Endothelial cell of umbilical vein (primary cell): Measurements from ENCODE around the gene PRDM1. TPM values are rescaled to one million over a fixed set of nuclear protein-coding genes. Genes with fewer than 3 reads are reported as not detected.

ENCODE experiments used
- BruUV-seq: library from RNA; stranded (reverse); fragments of 400-500 nt; replicated peaks from 2 replicates; lab custom pipeline; 2021; lab: Mats Ljungman, UMichigan
- CTCF ChIA-PET: fragments of 300-600, 350-600 bp; sonication (Branson Sonifier 250); formaldehyde crosslinking; loops from one replicate; lab custom pipeline; 2021; ENCODE audit warnings: antibody characterized with exemption, inconsistent platforms; lab: Charles Lee
- POLR2A ChIA-PET: fragments of 300-600, 350-600 bp; sonication (Branson Sonifier 250); formaldehyde crosslinking; loops from one replicate; lab custom pipeline; 2021; ENCODE audit warnings: antibody characterized with exemption, inconsistent platforms; lab: Charles Lee
- DNase-seq: peaks from one replicate; pipeline ENCODE4 v3.0.0-alpha.2; 2011; ENCODE audit warnings: low read depth, low spot score
- FAIRE-seq: peaks from 2 replicates; lab custom pipeline; 2011; peaks lifted over from hg19 to GRCh38; lab: Jason Lieb, UNC
- H2AFZ ChIP-seq: 2 replicates; pipeline ENCODE4 v1.6.0; 2012; ENCODE audit warnings: low read depth, low read length, control low read depth, inconsistent platforms
- H3K27ac ChIP-seq: 2 replicates; pipeline ENCODE4 v1.5.1; 2011; ENCODE audit warnings: low read depth, mild to moderate bottlenecking, control low read depth, low read length, moderate library complexity; ENCODE audit not compliant: insufficient read depth
- H3K27me3 ChIP-seq, 2 experiments: 2 replicates each; pipeline versions ENCODE4 v1.6.0 to v1.6.1; 2011; ENCODE audit warnings: low read length in 2 of 2, mixed read lengths in 1 of 2; ENCODE audit not compliant: control insufficient read depth in 2 of 2, insufficient read depth in 2 of 2
- H3K36me3 ChIP-seq, 2 experiments: 2 replicates in 1 of 2; 3 replicates in 1 of 2; pipeline ENCODE4 v1.5.1; 2011; ENCODE audit warnings: low read length in 2 of 2, mild to moderate bottlenecking in 1 of 2, moderate library complexity in 1 of 2; ENCODE audit not compliant: control insufficient read depth in 2 of 2, insufficient read depth in 2 of 2; ENCODE audit errors: extremely low read depth in 1 of 2
- H3K4me1 ChIP-seq: 3 replicates; pipeline ENCODE4 v1.5.1; 2011; ENCODE audit warnings: mild to moderate bottlenecking, low read length; ENCODE audit not compliant: control insufficient read depth, insufficient read depth; ENCODE audit errors: extremely low read depth
- H3K4me2 ChIP-seq: 2 replicates; pipeline ENCODE4 v1.6.1; 2011; ENCODE audit warnings: low read length, control low read depth, mixed read lengths; ENCODE audit not compliant: insufficient read depth
- H3K4me3 ChIP-seq, 3 experiments: fragments of 200-600 bp in 1 of 3; sonication (generic), shearing (Covaris generic) in 1 of 3; replicated peaks in 1 of 3; 2 replicates each; pipeline ENCODE4 v1.5.1; 2011 to 2016; ENCODE audit warnings: control low read depth in 3 of 3, low read length in 3 of 3, mild to moderate bottlenecking in 2 of 3, inconsistent platforms in 1 of 3, low read depth in 1 of 3, moderate library complexity in 1 of 3; ENCODE audit not compliant: insufficient read depth in 1 of 3
- H3K79me2 ChIP-seq: 2 replicates; pipeline ENCODE4 v1.6.0; 2012; ENCODE audit warnings: low read length, inconsistent platforms; ENCODE audit not compliant: control insufficient read depth, insufficient read depth
- H3K9ac ChIP-seq: replicated peaks from 2 replicates; pipeline ENCODE3; 2011; ENCODE audit warnings: low read length, control low read depth; ENCODE audit not compliant: insufficient read depth; ENCODE audit errors: extremely low read depth
- H3K9me1 ChIP-seq: replicated peaks from 3 replicates; pipeline ENCODE4 v1.6.0; 2011; ENCODE audit warnings: mild to moderate bottlenecking, low read length; ENCODE audit not compliant: control insufficient read depth, insufficient read depth; ENCODE audit errors: extremely low read depth
- H3K9me3 ChIP-seq: replicated peaks from 2 replicates; pipeline ENCODE4 v1.5.1; 2012; ENCODE audit warnings: low read length, inconsistent platforms; ENCODE audit not compliant: control insufficient read depth, insufficient read depth
- H4K20me1 ChIP-seq: replicated peaks from 2 replicates; pipeline ENCODE3; 2011; ENCODE audit warnings: mild to moderate bottlenecking, low read length; ENCODE audit not compliant: control insufficient read depth, insufficient read depth; ENCODE audit errors: extremely low read depth
- EZH2 ChIP-seq: IDR thresholded peaks from 2 replicates; pipeline ENCODE4 v1.6.1; 2012; ENCODE audit warnings: borderline replicate concordance, low read depth, mild to moderate bottlenecking, moderate library complexity, low read length, inconsistent platforms; ENCODE audit not compliant: severe bottlenecking
- FOS ChIP-seq: IDR thresholded peaks from 2 replicates; pipeline ENCODE4 v1.6.1; 2011; ENCODE audit warnings: mild to moderate bottlenecking, low read length, moderate library complexity, borderline replicate concordance; ENCODE audit not compliant: insufficient read depth
- GATA2 ChIP-seq: IDR thresholded peaks from 2 replicates; pipeline ENCODE4 v1.7.0; 2011; ENCODE audit warnings: low read depth, mild to moderate bottlenecking, moderate library complexity, mixed read lengths, low read length; ENCODE audit not compliant: insufficient read length, insufficient read depth
- JUN ChIP-seq: IDR thresholded peaks from 2 replicates; pipeline ENCODE4 v1.6.1; 2011; ENCODE audit warnings: borderline replicate concordance, low read depth; ENCODE audit not compliant: insufficient read length, insufficient read depth
- MYC ChIP-seq: IDR thresholded peaks from one replicate; pipeline ENCODE4 v1.6.1; 2011; ENCODE audit warnings: mild to moderate bottlenecking, low read depth, low read length
- POLR2AphosphoS5 ChIP-seq: IDR thresholded peaks from 2 replicates; pipeline ENCODE4 v1.6.1; 2012; ENCODE audit warnings: low read depth, mild to moderate bottlenecking, control low read depth, low read length, moderate library complexity; ENCODE audit not compliant: insufficient read depth
- dilution Hi-C: fragments of 300-500 bp; cut with MboI; formaldehyde crosslinking; loops from one replicate; pipeline ENCODE4 v1.15.0; 2019; ENCODE audit warnings: low sequenced_read_pairs; ENCODE audit not compliant: extremely low pct_ligation_motif_present
- intact Hi-C: fragments of 100-400 bp; cut with micrococcal nuclease; formaldehyde crosslinking; loops from one replicate; pipeline ENCODE4 v1.10.0; 2022
- polyA plus RNA-seq, 4 experiments: library from polyadenylated mRNA; depleted of rRNA in 3 of 4; stranded (reverse) in 3 of 4; unstranded in 1 of 4; fragments of >200 nt; gene quantifications; 2 replicates each; pipeline versions ENCODE4 v1.2.1 to v1.2.3, GENCODE V29; 2011 to 2012; ENCODE audit warnings: missing spikeins in 1 of 4
- total RNA-seq: library from RNA; stranded (reverse); gene quantifications from 2 replicates; pipeline ENCODE4 v1.2.3, GENCODE V29; 2021
- TF ChIP-seq, protein P1 (sequence below), 2 donors: IDR thresholded peaks; 1 replicate in 1 of 2; 2 replicates in 1 of 2; pipeline ENCODE4 v1.5.1; 2011; ENCODE audit warnings: low read length in 2 of 2, mild to moderate bottlenecking in 2 of 2, moderate library complexity in 2 of 2, control low read depth in 1 of 2, inconsistent platforms in 1 of 2, low read depth in 1 of 2; ENCODE audit not compliant: insufficient read depth in 1 of 2; ENCODE audit errors: extremely low read depth in 1 of 2
- TF ChIP-seq, protein P2 (sequence below): IDR thresholded peaks from 2 replicates; pipeline ENCODE4 v1.6.1; 2011; ENCODE audit not compliant: insufficient read depth, insufficient read length

PRDM1 gene
- total and polyA plus RNA-seq, 2 donors (not counting 3 experiments of a cell fraction or from before 2014, with no cell fraction given) = 0.36 to 2.7 TPM

DNA sequence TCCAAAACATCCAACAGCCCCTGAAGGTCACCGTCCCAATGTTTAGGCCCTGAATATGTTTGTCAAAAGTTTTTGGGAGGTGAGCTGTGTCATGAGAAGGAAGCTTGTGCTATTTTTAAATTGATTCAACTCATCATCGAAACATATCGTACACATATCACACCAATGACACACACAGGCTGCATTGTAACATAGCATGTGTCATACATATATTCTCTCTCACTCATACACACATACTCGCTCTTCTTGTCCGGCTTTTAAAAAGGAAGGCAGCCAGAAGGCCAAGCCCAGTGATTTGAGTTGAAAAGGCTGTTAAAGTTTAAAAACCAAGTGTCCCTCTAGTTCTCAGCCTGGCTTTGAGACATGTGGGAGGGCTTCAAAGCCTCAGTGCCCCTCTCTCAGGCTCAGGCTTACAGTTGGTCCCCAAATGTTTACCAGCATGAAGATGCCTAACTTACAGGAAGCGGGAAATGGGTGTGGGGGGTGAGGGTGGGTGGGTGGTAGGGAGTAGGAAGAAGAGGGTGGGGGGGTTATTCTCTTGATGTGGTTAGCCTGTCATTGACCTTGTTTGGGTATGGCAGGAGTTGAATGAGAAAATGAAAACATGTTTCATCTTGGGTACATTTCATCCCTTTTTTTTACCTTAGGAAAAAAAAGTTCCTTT, 3.3 kb upstream of the PRDM1 start:
- H3K27me3 ChIP-seq = peaks cover 15 to 20% of the 10 kb centered on the region in 2 experiments
- H3K9me1 ChIP-seq = no peaks in the 10 kb centered on the region
- no peak overlapping the region for H3K9ac ChIP-seq
- ChIA-PET POLR2A (no interaction called here), CTCF (interaction anchor here (0.6 to 1.2 kb wide), 2 partner anchors 36 to 390 kb away, joined by 3 read pairs; no protein-coding TSS in a partner anchor)
- H3K27ac ChIP-seq = no peak overlapping the region
- H4K20me1 ChIP-seq = no peaks in the 10 kb centered on the region
- no peak overlapping the region for H3K4me2 ChIP-seq
- no peak overlapping the region for H3K4me3 ChIP-seq
- DNase-seq (no peak), FAIRE-seq (no peak)
- H3K79me2 ChIP-seq = no peaks in the 10 kb centered on the region
- dilution Hi-C loops (no loop called here), intact Hi-C loops (loop anchor here (5.0 to 10.0 kb wide), 2 partner anchors 348 to 651 kb away; no protein-coding TSS in a partner anchor)
- H3K4me1 ChIP-seq = peaks cover 19% of the 10 kb centered on the region
- TF ChIP-seq EZH2 = no peak
- no peak for TF ChIP-seq JUN
- TF ChIP-seq GATA2 = no peak
- TF ChIP-seq FOS = no peak
- TF ChIP-seq, protein P1, sequence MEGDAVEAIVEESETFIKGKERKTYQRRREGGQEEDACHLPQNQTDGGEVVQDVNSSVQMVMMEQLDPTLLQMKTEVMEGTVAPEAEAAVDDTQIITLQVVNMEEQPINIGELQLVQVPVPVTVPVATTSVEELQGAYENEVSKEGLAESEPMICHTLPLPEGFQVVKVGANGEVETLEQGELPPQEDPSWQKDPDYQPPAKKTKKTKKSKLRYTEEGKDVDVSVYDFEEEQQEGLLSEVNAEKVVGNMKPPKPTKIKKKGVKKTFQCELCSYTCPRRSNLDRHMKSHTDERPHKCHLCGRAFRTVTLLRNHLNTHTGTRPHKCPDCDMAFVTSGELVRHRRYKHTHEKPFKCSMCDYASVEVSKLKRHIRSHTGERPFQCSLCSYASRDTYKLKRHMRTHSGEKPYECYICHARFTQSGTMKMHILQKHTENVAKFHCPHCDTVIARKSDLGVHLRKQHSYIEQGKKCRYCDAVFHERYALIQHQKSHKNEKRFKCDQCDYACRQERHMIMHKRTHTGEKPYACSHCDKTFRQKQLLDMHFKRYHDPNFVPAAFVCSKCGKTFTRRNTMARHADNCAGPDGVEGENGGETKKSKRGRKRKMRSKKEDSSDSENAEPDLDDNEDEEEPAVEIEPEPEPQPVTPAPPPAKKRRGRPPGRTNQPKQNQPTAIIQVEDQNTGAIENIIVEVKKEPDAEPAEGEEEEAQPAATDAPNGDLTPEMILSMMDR (IDR thresholded peaks at IDR 0.05; ENCODE audit: extremely low read depth in 1 of 2, insufficient read depth in 1 of 2, low read depth in 1 of 2, low read length in 2 of 2) = no peak
- no peak for TF ChIP-seq MYC
- TF ChIP-seq, protein P2, sequence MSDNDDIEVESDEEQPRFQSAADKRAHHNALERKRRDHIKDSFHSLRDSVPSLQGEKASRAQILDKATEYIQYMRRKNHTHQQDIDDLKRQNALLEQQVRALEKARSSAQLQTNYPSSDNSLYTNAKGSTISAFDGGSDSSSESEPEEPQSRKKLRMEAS = no peak
- TF ChIP-seq POLR2AphosphoS5 = no peak
- H3K9me3 ChIP-seq = no peaks in the 10 kb centered on the region
- no peaks in the 10 kb centered on the region for H3K36me3 ChIP-seq
- BruUV-seq = no TSS peak
- no peak overlapping the region for H2AFZ ChIP-seq
